ENCODE measurements around the gene DDR2.

Gene DDR2

GRCh38 chr1:162631546-162632191 lies 595 bp upstream of the DDR2 start:
- no peak for DNase-seq

GRCh38 chr1:162632698-162633080 lies 425 bp downstream of the DDR2 start:
- no peak for DNase-seq

GRCh38 chr1:162633081-162633762 lies 958 bp downstream of the DDR2 start:
- no peak for DNase-seq

GRCh38 chr1:162635418-162635817 lies 3.2 kb downstream of the DDR2 start:
- no peak for DNase-seq

DNA sequence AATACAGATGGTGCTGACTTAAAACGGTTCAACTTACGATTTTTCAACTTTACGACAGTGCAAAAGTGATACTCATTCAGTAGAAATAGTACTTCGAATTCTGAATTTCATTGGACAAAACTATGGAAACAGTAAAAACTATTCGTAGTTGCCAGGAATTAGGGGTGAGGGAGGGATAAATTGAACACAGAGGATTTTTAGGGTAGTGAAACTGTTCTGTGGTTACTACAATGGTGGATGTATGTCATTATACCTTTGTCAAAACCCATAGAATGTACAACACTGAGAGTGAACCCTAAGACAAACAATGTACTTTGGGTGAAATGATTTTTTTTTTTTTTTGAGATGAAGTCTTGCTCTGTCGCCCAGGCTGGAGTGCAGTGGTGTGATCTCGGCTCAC lies 7.5 kb downstream of the DDR2 start:
- no peak for DNase-seq

DNA sequence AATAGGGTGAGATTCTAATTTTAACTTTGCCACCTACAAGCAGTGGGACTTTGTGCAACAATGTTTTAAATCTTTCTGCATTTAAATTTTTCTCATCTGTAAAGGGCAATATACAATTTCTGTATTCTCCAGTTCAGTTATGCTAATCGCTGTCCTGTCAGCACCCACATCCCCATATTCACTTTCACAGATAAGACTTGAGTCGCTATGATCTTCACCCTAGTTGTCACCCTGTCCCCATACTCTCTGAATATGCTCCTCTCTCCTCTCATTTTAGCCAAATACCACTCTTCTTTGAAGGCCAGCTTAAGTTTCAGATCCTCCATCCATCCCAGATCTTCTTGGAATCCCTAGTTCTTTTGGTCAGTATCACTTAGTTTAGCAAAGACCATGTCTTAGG lies 8.8 kb downstream of the DDR2 start:
- DNase-seq, result no peak

- no peak for DNase-seq
These were observed 12.7 kb downstream of the DDR2 start for GRCh38 chr1:162644986-162645314.

- DNase-seq, result no peak
These were observed 13.4 kb downstream of the DDR2 start for GRCh38 chr1:162645666-162646065.

DNA sequence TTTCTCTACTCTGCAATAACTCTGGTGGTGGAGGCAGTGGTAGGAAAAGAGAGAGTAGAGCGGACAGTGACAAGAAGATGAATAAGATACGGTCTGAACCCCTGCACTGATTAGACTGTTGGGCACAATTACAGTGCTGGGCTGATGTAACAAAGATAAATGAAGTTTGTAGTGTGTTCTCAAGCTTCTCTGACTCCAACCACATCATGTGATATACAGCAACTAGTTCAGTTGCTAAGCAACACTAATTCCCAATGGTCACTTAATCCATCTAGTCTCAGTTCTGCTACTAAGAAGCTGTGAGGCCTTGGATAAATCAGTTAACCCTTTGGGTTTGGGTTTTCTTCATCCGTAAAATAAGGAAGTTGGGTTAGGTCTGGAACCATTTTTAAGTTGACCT lies 17.3 kb downstream of the DDR2 start:
- DNase-seq, result no peak

DNA sequence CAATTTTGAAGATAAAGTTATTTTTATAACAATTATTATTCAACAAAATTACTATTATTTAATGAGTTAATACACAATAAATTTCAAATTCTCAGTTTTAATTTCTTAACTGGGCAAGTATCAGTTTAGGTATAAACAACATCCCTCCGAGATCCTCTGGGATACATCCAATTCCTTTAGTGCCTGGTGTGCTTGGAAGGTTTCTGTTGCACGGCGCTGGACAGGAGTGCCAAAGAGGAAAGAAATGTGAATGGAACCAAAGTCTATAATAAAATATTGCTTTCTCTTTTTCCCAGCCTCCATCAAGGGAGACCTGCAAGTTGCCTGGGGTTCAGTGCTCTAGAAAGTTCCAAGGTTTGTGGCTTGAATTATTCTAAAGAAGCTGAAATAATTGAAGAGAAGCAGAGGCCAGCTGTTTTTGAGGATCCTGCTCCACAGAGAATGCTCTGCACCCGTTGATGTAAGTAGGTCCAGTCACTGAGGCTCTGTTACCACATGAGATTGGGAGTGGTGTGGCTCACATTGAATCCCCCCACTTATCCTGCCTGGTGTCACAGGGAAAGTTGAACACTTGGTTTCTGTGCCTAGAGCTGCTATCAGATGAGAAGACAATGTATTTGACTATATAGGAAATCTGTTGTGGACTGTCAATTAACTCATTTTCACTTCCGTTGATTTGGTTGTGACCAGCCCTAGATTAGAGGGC lies 22.8 kb downstream of the DDR2 start:
- DNase-seq, result no peak

DNA sequence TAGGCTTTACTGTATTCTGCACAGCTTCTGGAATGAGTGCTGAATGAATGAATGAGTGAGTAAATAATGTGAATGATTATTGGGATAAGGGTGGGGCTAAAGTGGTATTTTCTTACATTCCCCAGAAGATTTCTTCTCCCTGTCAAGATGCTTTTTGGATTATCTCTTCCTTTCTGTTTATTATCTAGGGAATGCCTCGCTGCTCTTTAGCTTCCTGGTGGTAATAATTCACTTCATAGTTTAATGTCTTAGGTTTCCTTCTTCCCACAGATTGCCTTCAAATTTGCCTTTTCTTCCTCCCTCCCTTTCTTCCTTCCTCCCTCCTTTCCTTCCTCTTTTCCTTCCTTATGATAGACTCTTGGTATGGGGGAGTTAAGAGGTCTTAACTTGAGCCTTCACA lies 24.0 kb downstream of the DDR2 start:
- no peak for DNase-seq

GRCh38 chr1:162660574-162660973 lies 28.3 kb downstream of the DDR2 start:
- DNase-seq, result no peak

GRCh38 chr1:162661336-162661735 lies 29.1 kb downstream of the DDR2 start:
- no peak for DNase-seq

GRCh38 chr1:162662013-162662412 lies 29.7 kb downstream of the DDR2 start:
- no peak for DNase-seq

GRCh38 chr1:162663086-162663485 lies 30.8 kb downstream of the DDR2 start:
- DNase-seq, result no peak

DNA sequence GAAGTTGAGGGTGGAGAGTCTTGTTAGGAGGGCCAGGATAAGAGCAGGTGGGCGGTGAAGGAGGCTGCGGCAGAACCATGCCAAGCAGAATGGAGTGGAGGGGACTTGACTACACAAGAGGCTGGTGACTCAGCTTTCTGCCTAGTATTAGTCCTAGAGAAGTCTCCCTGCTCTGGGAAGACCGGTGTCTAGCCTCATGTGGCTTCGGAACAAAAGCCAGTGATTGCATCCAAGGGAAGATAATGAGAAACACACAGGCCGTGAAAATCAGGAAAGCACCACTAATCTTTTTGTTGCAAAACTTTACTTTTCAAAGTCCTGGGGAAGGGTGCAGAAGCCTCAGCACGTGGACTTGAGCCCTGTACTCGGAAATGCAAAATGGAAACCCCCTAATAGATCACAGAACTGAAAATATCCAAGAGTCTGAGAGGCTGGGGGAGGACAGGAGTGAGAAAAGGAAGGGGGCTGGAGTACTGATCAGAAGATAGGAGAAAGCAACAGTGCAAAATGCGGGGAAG lies 31.4 kb downstream of the DDR2 start:
- no peak for DNase-seq

- no peak for DNase-seq
These were observed 33.9 kb downstream of the DDR2 start for GRCh38 chr1:162666006-162666645.

DNA sequence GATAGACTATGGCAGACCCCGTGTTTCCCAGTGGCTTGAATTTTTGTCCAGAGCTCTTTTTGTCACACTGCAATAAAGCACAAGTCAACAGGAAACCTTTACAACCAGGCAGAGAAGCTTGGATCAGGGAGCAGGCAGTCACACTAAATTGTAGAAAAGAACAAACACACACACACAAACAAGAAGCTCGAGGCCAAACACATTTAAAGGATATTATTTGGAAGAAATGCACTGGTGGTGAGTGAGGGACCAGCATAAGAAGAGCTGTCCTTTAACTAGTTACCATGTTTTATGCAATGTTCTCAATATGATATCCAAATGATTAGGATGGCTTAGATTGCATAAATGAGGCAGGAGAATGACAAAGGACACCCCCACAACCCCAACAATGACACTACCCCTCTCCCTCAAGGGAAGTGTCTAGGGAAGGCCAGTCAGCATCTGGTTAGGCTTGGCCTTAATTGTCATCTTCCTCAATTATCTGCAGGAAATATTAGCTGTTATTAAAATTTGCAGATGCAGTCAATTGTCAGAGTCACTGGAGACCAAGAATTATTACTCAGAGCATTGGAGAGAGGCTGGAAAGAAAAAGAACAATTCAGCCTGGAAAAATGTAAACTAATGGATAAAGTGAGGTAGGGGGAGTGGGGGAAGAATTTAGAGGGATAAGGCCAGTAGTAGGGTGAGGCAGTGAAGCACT lies 35.3 kb downstream of the DDR2 start:
- DNase-seq, result no peak

- DNase-seq, result no peak
These were observed 38.8 kb downstream of the DDR2 start for GRCh38 chr1:162670928-162671663.

DNA sequence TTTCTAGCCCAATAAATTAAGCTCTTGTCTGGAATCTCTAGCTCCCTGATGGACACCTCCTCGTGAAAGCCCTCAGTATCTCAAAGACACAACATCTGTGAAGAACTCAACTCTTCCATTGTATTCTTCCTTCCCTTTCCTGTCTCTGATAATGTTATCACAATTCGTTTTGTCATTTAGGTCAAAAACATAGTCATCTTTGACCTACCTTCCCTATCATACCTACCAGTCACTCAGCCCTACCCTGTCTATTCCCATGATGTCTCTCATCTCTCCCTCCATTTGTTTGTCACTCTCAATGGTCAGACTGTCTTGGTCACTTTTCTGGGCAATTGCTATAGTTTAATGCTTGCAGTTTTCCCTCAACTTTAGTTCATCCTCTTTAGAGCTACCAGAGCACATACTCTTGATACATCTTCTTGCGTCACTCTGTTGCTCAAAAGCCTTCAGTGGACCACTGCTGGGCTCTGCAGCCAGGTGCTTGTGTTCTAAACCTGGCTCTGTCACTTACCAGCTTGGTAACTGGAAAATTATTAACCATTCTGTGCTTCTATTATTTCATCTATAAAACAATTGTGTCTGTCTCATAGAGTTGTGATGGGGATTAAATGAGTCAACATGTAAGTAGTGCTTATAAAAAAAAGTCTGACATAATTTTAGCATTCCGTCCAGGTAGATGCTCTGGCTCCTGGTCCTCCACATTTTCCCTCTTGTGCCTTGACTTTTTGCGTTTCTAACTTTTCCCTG lies 39.6 kb downstream of the DDR2 start:
- DNase-seq, result no peak

DNA sequence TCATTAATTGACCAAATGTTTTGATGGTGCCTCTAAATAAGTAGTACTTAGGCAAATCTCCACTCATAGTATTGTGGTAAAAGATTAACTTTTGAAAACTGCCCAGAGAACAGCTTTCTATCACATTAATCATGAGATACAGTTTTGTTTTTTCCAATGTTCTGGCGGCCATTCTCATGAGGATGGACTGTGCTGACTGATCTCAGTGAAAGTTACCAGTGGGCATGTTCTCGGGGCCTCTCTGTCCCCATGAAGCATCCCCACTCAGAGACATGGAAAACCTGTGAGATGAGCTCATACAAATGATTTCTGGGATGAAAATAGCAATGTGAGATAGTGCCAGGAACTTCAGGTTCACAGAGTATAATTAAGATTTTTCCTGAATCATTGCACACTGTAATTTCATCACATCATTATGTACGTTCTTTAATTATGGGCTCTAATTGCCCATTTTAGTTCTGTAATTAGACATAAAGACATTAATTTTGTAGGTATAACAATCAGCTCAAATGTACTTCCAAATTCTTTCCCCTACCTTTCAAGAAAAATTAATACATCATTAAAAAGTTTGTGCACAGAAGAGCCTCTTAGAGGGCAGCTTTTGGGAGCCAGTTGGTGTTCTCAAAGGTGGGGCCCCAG lies 40.5 kb downstream of the DDR2 start:
- no peak for DNase-seq

Data from T-helper 1 cell (primary cell).